Right ventricle myocardium superior (tissue), 1 donor: Measurements from ENCODE around the gene FITM1. TPM values are rescaled to one million over a fixed set of nuclear protein-coding genes. Genes with fewer than 3 reads are reported as not detected.
A peak's percentile ranks its signal among the peaks of the same experiment; 100 is the strongest.

Experiments used
- ATAC-seq: fragments of 200-7000 bp; cut with Tn5 transposase; one replicate; pipeline ENCODE4 v1.9.1; 2020; ENCODE audit warnings: mild to moderate bottlenecking; ENCODE audit not compliant: poor library complexity
- DNase-seq: peaks from one replicate; pipeline ENCODE4 v3.0.0-alpha.2; 2020
- intact Hi-C: fragments of 100-400 bp; cut with DNase I; formaldehyde crosslinking; loops from one replicate; pipeline ENCODE4 v1.11.2; 2022
- total RNA-seq: library from RNA; stranded (reverse); fragmentation: NEBNext Ultra II Directional; extraction: Animal tissue kit (Norgen Biotek cat#: 25700); gene quantifications from one replicate; pipeline ENCODE4 v1.2.1, GENCODE V29; 2021
- donor health status: DM: no; HTN: yes; CAD: no; lungs with severe emphysema.

The FITM1 gene
- total RNA-seq, 1 donor from 2014 or later, result 126 TPM

DNA sequence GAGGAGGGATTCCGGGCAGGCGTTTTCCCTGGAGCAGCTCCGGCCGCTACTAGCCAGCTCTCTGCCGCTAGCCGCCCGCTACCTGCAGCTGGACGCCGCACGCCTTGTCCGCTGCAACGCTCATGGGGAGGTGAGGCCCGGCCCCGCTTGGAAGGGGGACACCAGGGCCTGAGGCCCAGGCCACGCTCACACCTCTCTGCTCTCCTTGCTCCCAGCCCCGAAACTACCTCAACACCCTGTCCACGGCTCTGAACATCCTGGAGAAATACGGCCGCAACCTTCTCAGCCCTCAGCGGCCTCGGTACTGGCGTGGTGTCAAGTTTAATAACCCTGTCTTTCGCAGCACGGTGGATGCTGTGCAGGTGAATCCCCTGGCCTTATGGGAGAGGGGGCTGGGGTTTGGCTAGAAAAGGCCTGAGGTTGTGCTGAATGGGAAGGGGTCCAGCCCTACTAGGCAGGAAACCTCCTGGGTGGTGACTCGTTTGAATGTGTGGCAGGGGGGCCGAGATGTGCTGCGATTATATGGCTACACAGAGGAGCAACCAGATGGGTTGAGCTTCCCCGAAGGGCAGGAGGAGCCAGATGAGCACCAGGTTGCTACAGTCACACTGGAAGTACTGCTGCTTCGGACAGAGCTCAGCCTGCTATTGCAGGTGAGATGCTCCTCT lies 17.4 kb downstream of the FITM1 start:
- ATAC-seq, result no peak
- DNase-seq, result no peak
- intact Hi-C loops, result no loop called here

DNA sequence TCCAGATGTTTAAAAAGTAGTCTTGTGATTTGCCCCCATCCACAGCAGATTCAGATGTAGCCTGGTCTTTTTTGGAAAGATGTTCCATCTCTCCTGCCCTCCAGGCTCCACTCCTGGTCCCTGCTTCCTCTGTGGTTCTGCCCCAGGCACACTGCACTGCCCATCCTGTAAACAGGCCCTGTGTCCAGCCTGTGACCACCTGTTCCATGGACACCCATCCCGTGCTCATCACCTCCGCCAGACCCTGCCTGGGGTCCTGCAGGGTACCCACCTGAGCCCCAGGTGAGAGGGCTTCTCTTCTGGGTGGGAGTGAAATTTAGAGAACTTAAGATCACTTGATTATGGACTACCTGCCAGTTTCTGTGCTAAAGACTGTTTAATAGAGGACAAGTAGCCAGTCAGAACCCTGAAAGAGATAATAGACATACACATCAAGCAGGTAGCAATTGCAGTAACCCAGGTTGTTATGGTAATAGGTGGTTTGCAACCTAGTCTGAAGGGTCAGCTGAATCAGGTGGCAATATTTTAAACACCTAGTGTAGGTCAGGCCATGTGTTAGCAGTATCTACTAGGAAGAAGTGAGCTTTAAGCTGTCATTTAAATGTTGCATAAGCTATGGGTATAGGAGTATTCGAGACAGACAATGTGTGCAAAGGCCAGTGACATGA lies 19.0 kb downstream of the FITM1 start:
- DNase-seq (no peak), ATAC-seq (no peak)
- intact Hi-C loops, result no loop called here

DNA sequence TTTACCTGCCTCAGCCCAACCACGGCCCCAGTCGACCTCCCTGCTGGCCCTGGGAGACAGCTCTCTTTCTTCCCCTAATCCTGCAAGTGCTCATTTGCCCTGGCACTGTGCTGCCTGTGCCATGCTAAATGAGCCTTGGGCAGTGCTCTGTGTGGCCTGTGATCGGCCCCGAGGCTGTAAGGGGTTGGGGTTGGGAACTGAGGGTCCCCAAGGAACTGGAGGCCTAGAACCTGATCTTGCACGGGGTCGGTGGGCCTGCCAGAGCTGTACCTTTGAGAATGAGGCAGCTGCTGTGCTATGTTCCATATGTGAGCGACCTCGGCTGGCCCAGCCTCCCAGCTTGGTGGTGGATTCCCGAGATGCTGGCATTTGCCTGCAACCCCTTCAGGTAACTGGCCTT lies 19.6 kb downstream of the FITM1 start:
- DNase-seq, result no peak
- intact Hi-C loops, result no loop called here
- ATAC-seq, result no peak

DNA sequence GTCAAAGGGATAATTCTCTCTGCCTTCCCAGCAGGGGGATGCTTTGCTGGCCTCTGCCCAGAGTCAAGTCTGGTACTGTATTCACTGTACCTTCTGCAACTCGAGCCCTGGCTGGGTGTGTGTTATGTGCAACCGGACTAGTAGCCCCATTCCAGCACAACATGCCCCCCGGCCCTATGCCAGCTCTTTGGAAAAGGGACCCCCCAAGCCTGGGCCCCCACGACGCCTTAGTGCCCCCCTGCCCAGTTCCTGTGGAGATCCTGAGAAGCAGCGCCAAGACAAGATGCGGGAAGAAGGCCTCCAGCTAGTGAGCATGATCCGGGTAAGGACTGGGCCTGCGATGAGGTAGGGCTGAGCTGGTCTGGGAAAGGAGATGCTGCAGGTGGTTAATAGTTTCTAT lies 20.1 kb downstream of the FITM1 start:
- DNase-seq (no peak), ATAC-seq (no peak)
- intact Hi-C loops, result no loop called here

DNA sequence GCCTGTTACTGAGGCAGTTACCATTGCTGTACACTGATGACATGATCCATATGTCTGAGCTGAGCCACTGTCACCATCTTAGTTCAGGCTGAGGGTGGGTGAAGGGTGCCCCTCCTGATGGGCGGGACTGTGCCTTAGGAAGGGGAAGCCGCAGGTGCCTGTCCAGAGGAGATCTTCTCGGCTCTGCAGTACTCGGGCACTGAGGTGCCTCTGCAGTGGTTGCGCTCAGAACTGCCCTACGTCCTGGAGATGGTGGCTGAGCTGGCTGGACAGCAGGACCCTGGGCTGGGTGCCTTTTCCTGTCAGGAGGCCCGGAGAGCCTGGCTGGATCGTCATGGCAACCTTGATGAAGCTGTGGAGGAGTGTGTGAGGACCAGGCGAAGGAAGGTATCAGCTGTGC lies 20.5 kb downstream of the FITM1 start:
- intact Hi-C loops, result no loop called here
- DNase-seq (no peak), ATAC-seq (no peak)

DNA sequence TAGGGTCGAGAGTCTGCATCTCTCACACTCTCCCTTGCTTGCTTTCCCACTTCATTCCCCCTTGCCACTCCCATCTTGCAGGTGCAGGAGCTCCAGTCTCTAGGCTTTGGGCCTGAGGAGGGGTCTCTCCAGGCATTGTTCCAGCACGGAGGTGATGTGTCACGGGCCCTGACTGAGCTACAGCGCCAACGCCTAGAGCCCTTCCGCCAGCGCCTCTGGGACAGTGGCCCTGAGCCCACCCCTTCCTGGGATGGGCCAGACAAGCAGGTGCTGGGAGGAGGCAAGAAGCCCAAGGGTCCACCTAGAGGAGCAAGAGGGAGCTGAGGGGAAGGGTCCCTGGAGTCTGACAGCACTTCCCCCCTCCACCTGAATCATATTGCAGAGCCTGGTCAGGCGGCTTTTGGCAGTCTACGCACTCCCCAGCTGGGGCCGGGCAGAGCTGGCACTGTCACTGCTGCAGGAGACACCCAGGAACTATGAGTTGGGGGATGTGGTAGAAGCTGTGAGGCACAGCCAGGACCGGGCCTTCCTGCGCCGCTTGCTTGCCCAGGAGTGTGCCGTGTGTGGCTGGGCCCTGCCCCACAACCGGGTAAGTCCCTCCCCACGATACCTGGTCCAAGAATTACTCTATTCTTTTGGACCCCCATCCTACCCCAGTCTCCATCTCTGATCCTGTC lies 21.1 kb downstream of the FITM1 start:
- ATAC-seq, result no peak

DNA sequence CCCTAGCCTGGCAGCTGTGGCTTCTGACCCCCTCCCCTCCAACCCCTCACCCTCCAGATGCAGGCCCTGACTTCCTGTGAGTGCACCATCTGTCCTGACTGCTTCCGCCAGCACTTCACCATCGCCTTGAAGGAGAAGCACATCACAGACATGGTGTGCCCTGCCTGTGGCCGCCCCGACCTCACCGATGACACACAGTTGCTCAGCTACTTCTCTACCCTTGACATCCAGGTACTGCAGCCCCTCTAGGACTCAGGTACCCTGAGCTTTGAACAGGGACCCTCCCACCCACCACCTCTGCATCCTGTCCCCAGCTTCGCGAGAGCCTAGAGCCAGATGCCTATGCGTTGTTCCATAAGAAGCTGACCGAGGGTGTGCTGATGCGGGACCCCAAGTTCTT lies 24.6 kb downstream of the FITM1 start:
- ATAC-seq (no peak), DNase-seq (no peak)
- intact Hi-C loops, result no loop called here

More for the DNA sequence above, 21.1 kb downstream of the FITM1 start:
- no peak for DNase-seq
- intact Hi-C loops, result no loop called here

DNA sequence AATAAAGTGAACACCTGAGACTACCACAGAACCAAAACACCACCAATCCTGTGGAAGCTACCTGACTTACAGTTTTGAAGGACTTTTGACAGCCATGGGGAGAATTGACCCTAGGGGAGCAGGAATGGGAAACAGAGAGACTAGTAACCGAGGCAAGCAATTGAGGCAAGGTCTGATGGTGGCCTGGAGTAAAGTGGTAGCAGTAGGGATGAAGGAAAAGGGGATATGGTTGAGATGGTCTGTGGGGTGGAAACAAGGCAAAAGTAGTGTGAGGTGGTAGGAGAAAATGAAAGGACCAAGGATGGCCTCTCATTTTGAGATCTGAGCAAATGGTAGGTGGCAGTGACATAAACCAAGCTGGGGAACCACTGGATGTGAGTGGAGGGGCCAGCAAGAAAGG lies 26.4 kb downstream of the FITM1 start:
- ATAC-seq (no peak), DNase-seq (no peak)
- intact Hi-C loops, result no loop called here

DNA sequence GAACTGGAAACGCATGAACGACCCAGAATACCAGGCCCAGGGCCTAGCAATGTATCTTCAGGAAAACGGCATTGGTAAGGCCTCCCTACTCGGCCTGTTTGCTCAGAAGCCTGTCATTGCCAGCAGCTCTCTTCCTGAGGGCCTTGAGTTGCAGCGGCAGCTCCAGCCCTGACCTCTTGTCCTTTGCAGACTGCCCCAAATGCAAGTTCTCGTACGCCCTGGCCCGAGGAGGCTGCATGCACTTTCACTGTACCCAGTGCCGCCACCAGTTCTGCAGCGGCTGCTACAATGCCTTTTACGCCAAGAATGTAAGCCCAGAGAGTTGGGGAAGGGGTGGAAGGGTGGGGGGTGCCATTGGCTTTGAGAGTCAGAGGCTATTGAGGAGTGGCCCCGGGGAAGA lies 26.9 kb downstream of the FITM1 start:
- intact Hi-C loops, result no loop called here
- DNase-seq (no peak), ATAC-seq (no peak)

DNA sequence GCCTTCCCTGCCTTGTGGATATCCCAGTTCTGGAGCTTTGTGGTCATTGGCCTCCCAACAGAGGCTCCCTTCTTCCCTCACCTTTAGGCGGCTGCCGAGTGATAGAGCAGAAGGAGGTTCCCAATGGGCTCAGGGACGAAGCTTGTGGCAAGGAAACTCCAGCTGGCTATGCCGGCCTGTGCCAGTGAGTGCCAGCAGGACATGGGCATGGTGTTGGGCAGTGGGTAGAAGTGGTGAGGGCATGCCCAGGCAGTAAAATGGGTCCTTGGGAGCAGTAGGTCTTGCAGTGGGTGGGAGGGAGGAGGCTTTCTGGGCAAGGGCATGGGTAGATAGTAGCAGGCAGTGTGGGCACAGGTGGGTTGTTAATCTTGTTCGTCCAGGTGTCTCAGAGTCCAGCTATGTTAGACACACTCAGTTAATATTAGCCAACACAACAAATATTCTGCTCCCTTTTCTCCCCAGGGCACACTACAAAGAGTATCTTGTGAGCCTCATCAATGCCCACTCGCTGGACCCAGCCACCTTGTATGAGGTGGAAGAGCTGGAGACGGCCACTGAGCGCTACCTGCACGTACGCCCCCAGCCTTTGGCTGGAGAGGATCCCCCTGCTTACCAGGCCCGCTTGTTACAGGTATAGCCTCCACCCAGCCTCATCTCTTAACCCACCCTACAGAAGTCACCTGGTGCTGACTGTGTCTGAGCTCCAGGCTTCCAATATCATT lies 29.5 kb downstream of the FITM1 start:
- ATAC-seq (no peak), DNase-seq (peak; percentile 39)
- intact Hi-C loops, result no loop called here

DNA sequence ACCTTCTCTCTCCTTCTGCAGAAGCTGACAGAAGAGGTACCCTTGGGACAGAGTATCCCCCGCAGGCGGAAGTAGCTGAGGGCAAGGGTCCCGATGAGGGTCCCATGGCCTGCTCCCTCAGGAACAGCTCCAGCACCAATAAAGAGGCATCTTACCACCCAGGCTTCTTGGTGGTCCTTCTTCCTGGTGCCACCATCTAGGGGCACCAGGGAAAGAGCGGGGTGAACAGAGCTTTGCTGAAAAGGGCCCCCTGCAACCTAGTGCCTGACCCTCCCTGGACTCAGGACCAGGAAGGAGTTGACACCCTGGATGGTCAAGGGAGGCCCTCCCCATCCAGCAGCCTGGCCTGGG lies 30.0 kb downstream of the FITM1 start:
- DNase-seq, result no peak
- intact Hi-C loops, result no loop called here
- ATAC-seq, result no peak

DNA sequence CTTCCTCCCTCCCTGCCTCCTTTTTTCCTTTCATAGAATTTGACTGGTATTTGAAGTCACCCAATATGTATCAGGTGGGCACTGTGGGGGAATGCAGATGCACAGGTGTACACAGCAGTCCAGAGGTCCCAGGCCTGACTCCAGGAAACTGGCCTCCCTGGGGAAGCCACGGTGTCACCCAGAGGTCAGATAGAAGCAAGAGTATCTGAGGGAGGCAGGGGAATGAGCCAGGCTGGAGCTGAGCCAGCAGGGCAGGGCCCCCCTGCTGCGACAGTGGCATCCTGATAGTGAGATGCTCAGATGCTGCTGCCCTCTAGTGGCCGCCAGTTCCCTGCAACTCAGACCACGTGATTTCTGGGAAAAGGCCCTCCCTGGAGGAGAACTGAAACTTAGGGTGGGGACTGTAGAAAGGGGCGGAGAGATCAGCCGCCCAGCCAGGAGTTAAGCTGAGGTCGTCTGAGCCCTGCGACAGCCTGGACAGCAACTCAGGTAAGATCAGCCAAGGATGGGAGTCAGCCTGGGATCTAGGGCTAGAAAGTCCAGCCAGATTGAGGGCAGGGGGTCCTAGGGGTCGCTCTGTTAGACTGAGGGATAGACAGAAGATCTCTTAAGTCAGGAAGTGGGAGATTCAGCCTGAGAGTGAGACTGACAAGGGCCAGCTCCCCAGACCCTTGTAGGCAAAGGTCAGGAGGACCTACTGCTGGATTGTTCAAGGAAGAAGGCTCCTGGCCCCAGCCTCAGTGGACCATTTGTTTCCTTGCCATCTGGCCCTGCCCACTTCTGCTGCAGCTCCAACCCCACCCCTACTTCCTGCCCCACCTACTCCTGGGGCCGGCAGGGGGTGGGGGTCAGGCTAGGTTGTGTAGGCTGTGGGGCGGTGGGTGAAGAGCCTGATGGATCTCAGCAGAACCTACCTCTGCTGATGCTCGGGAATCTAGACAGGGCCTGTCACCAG lies 30.7 kb downstream of the FITM1 start, which contains the start of gene IRF9:
TSS of gene IRF9 (plus strand) at position 416 of the 955 bp plus-strand sequence. CDS start 880 bp downstream, outside the sequence.
- peak; percentile 97 for DNase-seq
- ATAC-seq, result peak; percentile 95
- intact Hi-C loops, result no loop called here

DNA sequence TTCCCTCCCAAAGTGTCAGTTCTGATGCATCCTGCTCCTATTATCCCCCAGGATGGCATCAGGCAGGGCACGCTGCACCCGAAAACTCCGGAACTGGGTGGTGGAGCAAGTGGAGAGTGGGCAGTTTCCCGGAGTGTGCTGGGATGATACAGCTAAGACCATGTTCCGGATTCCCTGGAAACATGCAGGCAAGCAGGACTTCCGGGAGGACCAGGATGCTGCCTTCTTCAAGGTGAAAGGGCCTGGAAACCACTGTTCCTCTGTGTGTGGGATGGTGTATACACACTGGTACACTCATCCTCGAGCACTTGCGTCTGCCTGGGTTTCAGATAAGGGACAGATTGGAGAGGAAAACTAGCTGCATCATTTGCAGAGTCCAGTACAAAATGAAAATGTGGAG lies 31.6 kb downstream of the FITM1 start:
- DNase-seq (peak; percentile 24), ATAC-seq (no peak)
- intact Hi-C loops, result no loop called here

DNA sequence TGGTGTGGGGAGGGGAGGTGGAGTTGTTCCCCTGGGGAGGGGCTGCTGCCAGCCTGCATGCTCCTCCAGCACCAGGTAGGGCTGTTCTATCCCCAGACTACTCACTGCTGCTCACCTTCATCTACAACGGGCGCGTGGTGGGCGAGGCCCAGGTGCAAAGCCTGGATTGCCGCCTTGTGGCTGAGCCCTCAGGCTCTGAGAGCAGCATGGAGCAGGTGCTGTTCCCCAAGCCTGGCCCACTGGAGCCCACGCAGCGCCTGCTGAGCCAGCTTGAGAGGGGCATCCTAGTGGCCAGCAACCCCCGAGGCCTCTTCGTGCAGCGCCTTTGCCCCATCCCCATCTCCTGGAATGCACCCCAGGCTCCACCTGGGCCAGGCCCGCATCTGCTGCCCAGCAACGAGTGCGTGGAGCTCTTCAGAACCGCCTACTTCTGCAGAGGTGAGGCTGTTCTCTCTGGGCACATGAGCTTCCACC lies 34.1 kb downstream of the FITM1 start:
- DNase-seq, result peak; percentile 24
- intact Hi-C loops, result no loop called here

DNA sequence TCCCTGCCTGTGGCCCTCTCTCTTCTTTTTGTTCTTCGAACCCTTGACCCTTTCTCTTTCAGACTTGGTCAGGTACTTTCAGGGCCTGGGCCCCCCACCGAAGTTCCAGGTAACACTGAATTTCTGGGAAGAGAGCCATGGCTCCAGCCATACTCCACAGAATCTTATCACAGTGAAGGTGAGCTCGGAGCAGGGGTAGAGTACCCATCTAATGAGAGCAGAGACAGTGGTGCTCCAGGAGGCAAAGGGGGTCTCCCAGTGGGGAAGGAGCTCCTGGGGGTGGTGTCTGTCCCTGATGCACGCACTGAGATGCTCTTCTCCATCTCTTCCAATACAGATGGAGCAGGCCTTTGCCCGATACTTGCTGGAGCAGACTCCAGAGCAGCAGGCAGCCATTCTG lies 35.3 kb downstream of the FITM1 start:
- peak; percentile 19 for DNase-seq
- intact Hi-C loops, result no loop called here
- ATAC-seq, result no peak

More for the DNA sequence above, 34.1 kb downstream of the FITM1 start:
- no peak for ATAC-seq

DNA sequence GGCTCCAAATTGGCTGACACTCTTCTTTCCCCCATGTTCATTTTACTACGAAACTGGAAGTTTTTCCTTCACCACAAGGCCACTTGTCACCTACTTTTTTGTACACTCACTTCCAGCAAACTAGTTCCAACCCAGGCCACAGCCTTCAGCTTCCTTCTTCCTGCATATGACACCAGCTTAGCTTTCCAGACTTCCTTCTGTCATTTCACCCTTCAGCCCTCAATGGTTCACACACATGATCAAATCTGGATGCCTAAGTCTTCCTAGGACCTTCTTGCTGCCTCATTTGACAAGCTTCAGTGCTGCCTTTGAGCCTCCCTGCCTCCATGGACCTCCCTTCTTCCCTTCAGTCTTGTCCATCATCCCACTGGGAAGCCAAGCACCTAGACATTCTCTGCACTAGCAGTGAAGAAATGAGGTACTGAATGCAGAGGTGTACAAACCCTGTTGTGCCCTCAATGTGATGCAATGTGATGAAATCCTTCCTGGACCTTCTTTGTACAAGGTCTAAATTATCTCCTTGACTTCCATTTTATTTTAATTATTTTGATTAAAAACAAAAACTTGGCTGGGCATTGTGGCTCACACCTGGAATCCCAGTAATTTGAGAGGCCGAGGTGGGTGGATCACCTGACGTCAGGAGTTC lies 37.1 kb downstream of the FITM1 start:
- ATAC-seq, result no peak
- DNase-seq, result no peak
- intact Hi-C loops, result no loop called here

DNA sequence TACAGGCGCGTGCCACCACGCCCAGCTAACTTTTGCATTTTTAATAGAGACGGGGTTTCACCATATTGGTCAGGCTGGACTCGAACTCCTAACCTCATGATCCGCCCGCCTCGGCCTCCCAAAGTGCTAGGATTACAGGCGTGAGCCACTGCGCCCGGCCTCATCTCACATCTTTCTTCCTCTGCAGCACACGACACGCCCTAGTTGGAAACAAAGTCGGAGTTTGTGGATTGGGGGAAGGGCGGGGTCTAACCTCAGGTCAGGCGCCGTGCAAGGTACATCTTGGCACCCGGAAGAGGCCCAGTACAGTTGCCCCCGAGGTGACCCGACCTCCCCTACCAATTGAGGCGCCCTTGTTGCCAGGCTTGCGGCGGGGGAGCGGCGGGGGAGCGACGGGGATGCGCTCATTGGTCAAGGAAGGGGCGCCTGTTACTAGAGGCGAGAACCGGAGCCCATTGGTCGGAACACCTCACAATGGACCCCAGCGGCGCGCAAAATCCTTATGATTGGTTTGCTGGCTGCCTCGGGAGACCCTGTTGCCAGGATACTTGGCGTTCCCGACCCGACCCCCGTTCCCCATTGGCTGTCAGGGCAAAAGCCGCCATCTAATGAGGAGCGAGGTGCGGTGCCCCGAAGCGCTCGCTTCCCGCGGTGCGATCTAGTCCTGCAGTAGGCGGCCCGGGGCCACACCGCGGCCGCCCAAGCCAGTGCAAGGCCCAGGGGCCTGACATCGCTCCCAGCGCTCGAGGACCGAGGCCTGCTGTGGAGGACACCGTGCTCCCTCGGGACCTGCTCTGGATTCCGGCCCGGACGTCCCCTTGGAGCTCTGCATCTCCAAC lies 41.2 kb downstream of the FITM1 start, which contains the start of gene REC8:
TSS of gene REC8 (plus strand) at position 659 of the 839 bp plus-strand sequence. CDS start 473 bp downstream, outside the sequence.
- intact Hi-C loops, result no loop called here
- peak; percentile 79 for DNase-seq

More for the DNA sequence above, 41.2 kb downstream of the FITM1 start, which contains the start of gene REC8:
- ATAC-seq, result peak; percentile 65
